Heart right ventricle (tissue), 16 donors: Measurements from ENCODE around the gene THEM5. TPM values are rescaled to one million over a fixed set of nuclear protein-coding genes. Genes with fewer than 3 reads are reported as not detected.
A peak's percentile ranks its signal among the peaks of the same experiment; 100 is the strongest.
"Not testable (repeated sequence)": the region's sequence is repeated elsewhere in the genome, so short reads cannot be mapped to it uniquely, and the experiment has no call there.

Experiments
- ATAC-seq, 8 donors: fragments of 200-7000 bp; cut with Tn5 transposase; one replicate each; pipeline ENCODE4 v1.9.1; 2020; ENCODE audit warnings: mild to moderate bottlenecking in 8 of 8, moderate library complexity in 8 of 8, moderate number of reproducible peaks in 1 of 8
- DNase-seq, 2 donors: peaks; one replicate each; pipeline ENCODE4 v3.0.0-alpha.2; 2020
- H3K27ac ChIP-seq, 10 donors: fragments of 200-600 bp; sonication (generic) in 2 of 10; one replicate each; pipeline versions ENCODE4 v1.5.0 to v1.8.0; 2020 to 2022; ENCODE audit warnings: mild to moderate bottlenecking in 3 of 10
- H3K27me3 ChIP-seq, 7 donors: fragments of 200-600 bp; one replicate each; pipeline ENCODE4 v1.8.0; 2021 to 2022; ENCODE audit warnings: mild to moderate bottlenecking in 2 of 7
- H3K36me3 ChIP-seq, 9 donors: fragments of 200-600 bp; sonication (generic) in 1 of 9; one replicate each; pipeline versions ENCODE4 v1.5.0 to v1.8.0; 2020 to 2022; ENCODE audit warnings: mild to moderate bottlenecking in 2 of 9
- H3K4me1 ChIP-seq, 9 donors: fragments of 200-600 bp; sonication (generic) in 1 of 9; one replicate each; pipeline versions ENCODE4 v1.5.0 to v1.8.0; 2020 to 2022; ENCODE audit warnings: mild to moderate bottlenecking in 4 of 9
- H3K4me3 ChIP-seq, 10 donors: fragments of 200-600 bp; sonication (generic) in 2 of 10; one replicate each; pipeline versions ENCODE4 v1.5.0 to v1.8.0; 2020 to 2022; ENCODE audit warnings: mild to moderate bottlenecking in 7 of 10, moderate library complexity in 2 of 10
- H3K9me3 ChIP-seq, 11 donors: fragments of 200-600 bp in 10 of 11; sonication (generic) in 2 of 11; one replicate each; pipeline versions ENCODE4 v1.5.0 to v1.8.0; 2013 to 2022; ENCODE audit warnings: mild to moderate bottlenecking in 2 of 11, control low read depth in 1 of 11, moderate library complexity in 1 of 11
- CTCF ChIP-seq, 9 donors: fragments of 200-600 bp; sonication (generic) in 2 of 9; IDR thresholded peaks; one replicate each; pipeline versions ENCODE4 v1.5.0 to v1.8.0; 2021 to 2022; ENCODE audit warnings: antibody characterized with exemption in 9 of 9, mild to moderate bottlenecking in 5 of 9, moderate library complexity in 1 of 9
- WGBS, 2 donors: extraction: QIAGEN DNeasy Blood & Tissue Kit; methylation state at CpG; one replicate each; pipeline ENCODE4 v1.1.7; 2013; ENCODE audit warnings: inconsistent platforms in 1 of 2; 5-methylcytosine and 5-hydroxymethylcytosine counted together
- intact Hi-C, 10 donors: fragments of 100-400 bp; cut with DNase I; formaldehyde crosslinking; loops; one replicate each; pipeline versions ENCODE4 v1.11.1 to v1.14.2; 2022
- polyA plus RNA-seq, 2 donors: library from polyadenylated mRNA; stranded (reverse); fragments of 200-250 nt; gene quantifications; one replicate each; pipeline ENCODE4 v1.2.3, GENCODE V29; 2013
- total RNA-seq, 10 donors: library from RNA; stranded (reverse); fragmentation: NEBNext Ultra II Directional in 3 of 10; extraction: Animal tissue kit (Norgen Biotek cat#: 25700) in 3 of 10; gene quantifications; one replicate each; pipeline versions ENCODE4 v1.2.1 to v1.2.4, GENCODE V29; 2021 to 2023
- donor health status: Arrhythmogenic right ventricular cardiomyopathy.
- donor health status: ischemic (EF 13 %, LVEDD 7.1; RV severe dilation, severe dysfunction).
- donor health status: healthy with polysubstance abuse.
- donor health status: DM: no; HTN: yes; CAD: no.
- donor health status: DM: no; HTN: no; CAD: no.
- donor health status: ischemic (EF 25% LVEDD 6.9; RV normal size, moderate dysfunction).
- donor health status: ischemic (EF 25% LVEDD 5.7; RV mildly dilated, moderate dysfunction).
- donor health status: healthy.
- donor health status: DM: yes; HTN: yes; CAD: no.
- donor health status: Ischemic cardiomyopathy.
- donor health status: ischemic (EF 35%, LVEDD 5.7; RV mildly dilated, moderate dysfunction).
- donor health status: nonischemic (EF 11% LVEDD 7.7; RV severe dilation, severe dysfunction).
- donor health status: DM: yes; HTN: yes; CAD: no.
- donor health status: PGD.
- donor health status: ischemic (EF 29% LVEDD 5.4; RV normal size, mild dysfunction).
- donor health status: nonischemic (EF 23%, LVEDD 6.1; RV moderate dilation, normal function).

The THEM5 gene
- total and polyA plus RNA-seq, 12 donors, result 0.25 TPM; not detected in 11

- TF ChIP-seq CTCF (IDR thresholded peaks at IDR 0.05), result no peak
- 86 to 87% methylated on average over 6 of the region's 6 CpGs for WGBS, 2 donors
- no peaks in the 10 kb centered on the region for H3K36me3 ChIP-seq
- no peak overlapping the region for H3K27ac ChIP-seq
- no peak for DNase-seq
- peaks cover 0 to 25% (median 3%) of the 10 kb centered on the region in 9 donors for H3K4me1 ChIP-seq
- H3K4me3 ChIP-seq, result no peak overlapping the region
- ATAC-seq, result no peak
- H3K9me3 ChIP-seq, result no peaks in the 10 kb centered on the region
- intact Hi-C loops, result no loop called here
- H3K27me3 ChIP-seq, result no peaks in the 10 kb centered on the region
These were observed 5.6 kb upstream of the THEM5 start for GRCh38 chr1:151858886-151859665.

- Histone ChIP-seq H3K9me3 (no peaks in the 10 kb centered on the region), H3K27me3 (no peaks in the 10 kb centered on the region), H3K4me1 (peaks cover 0 to 25% (median 3%) of the 10 kb centered on the region in 9 donors), H3K36me3 (no peaks in the 10 kb centered on the region), H3K4me3 (no peak overlapping the region), H3K27ac (no peak overlapping the region)
- intact Hi-C loops, result no loop called here
- no peak for DNase-seq
- no peak for ATAC-seq
- TF ChIP-seq CTCF (IDR thresholded peaks at IDR 0.05), result no peak
- 67 to 71% methylated on average over 3 of the region's 3 CpGs for WGBS, 2 donors
These were observed 4.7 kb upstream of the THEM5 start for GRCh38 chr1:151858030-151858746.

- ATAC-seq (peak in 1 of 8 donors; percentile 14), DNase-seq (no peak)
- Histone ChIP-seq H3K4me3 (no peak overlapping the region), H3K36me3 (no peaks in the 10 kb centered on the region), H3K4me1 (peaks cover 0 to 25% (median 3%) of the 10 kb centered on the region in 9 donors), H3K9me3 (no peaks in the 10 kb centered on the region), H3K27me3 (peaks cover 0 to 5% (median 0%) of the 10 kb centered on the region in 7 donors), H3K27ac (peak overlapping the region in 6 of 10 donors; percentile 23 to 73 (median 59))
- 31 to 41% methylated on average over 4 of the region's 4 CpGs for WGBS, 2 donors
- intact Hi-C loops, result no loop called here
- TF ChIP-seq CTCF (IDR thresholded peaks at IDR 0.05), result no peak
These were observed 2.4 kb upstream of the THEM5 start for GRCh38 chr1:151855933-151856332.

GRCh38 chr1:151855516-151855915, 2.0 kb upstream of the THEM5 start:
- H3K4me3 ChIP-seq, H3K27me3 ChIP-seq, H3K36me3 ChIP-seq, intact Hi-C loops, H3K9me3 ChIP-seq, DNase-seq: not testable (repeated sequence)
- 51 to 59% methylated on average over 8 of the region's 8 CpGs for WGBS, 2 donors
- peaks cover 0 to 25% (median 3%) of the 10 kb centered on the region in 9 donors for H3K4me1 ChIP-seq
- ATAC-seq, result peak in 6 of 8 donors; percentile 9 to 58 (median 36)
- peak overlapping the region in 6 of 10 donors; percentile 23 to 73 (median 59) for H3K27ac ChIP-seq
